ENCODE results near the gene TICAM2.
A peak's percentile ranks its signal among the peaks of the same experiment; 100 is the strongest.

The TICAM2 gene

DNA sequence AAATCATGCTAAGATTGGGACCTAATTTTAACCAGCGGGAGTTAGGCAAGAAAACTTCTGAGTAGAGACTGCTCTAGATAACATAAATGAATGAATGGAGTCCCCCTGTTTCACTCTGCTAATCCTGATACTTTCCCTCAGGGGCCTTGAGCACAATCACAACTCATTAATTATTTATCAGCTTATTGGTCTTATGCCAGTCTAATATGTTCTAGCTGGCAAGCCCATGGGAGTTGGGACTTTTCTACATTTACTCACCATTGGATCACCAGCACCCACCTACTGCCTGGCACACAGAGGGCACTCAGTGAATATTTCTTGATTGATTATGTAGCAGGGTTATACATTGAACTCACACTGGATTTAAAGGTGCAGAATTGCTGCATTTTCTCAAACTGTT, 37.1 kb upstream of the TICAM2 start:
- no peaks in the 10 kb centered on the region for H4K20me1 ChIP-seq (ENCODE audit: insufficient read depth, low read length)
- no peak overlapping the region for H3K9ac ChIP-seq (ENCODE audit: low read length)
- no peaks in the 10 kb centered on the region for H3K9me3 ChIP-seq (replicated peaks; ENCODE audit: insufficient read depth, low read length)
- no peak overlapping the region for H3K27ac ChIP-seq (ENCODE audit: low read length)
- H3K4me3 ChIP-seq (ENCODE audit: low read length) = no peak overlapping the region
- H3K36me3 ChIP-seq (replicated peaks; ENCODE audit: insufficient read depth, low read length) = no peaks in the 10 kb centered on the region
- no peaks in the 10 kb centered on the region for H3K4me1 ChIP-seq (ENCODE audit: low read length)
- H2AFZ ChIP-seq (ENCODE audit: low read length) = no peak overlapping the region
- peaks cover 3% of the 10 kb centered on the region for H3F3A ChIP-seq (ENCODE audit: insufficient read depth, low read length)
- no peaks in the 10 kb centered on the region for H3K79me2 ChIP-seq (ENCODE audit: low read length)
- peaks cover 36% of the 10 kb centered on the region for H3K27me3 ChIP-seq (replicated peaks; ENCODE audit: insufficient read depth, low read length)
- TF ChIP-seq EZH2phosphoT487 (IDR thresholded peaks at IDR 0.05; ENCODE audit: low read length) (no peak), EZH2 (optimal IDR thresholded peaks at IDR 0.05; ENCODE audit: low read depth, low read length) (no peak)
- TF ChIP-seq, protein P1, sequence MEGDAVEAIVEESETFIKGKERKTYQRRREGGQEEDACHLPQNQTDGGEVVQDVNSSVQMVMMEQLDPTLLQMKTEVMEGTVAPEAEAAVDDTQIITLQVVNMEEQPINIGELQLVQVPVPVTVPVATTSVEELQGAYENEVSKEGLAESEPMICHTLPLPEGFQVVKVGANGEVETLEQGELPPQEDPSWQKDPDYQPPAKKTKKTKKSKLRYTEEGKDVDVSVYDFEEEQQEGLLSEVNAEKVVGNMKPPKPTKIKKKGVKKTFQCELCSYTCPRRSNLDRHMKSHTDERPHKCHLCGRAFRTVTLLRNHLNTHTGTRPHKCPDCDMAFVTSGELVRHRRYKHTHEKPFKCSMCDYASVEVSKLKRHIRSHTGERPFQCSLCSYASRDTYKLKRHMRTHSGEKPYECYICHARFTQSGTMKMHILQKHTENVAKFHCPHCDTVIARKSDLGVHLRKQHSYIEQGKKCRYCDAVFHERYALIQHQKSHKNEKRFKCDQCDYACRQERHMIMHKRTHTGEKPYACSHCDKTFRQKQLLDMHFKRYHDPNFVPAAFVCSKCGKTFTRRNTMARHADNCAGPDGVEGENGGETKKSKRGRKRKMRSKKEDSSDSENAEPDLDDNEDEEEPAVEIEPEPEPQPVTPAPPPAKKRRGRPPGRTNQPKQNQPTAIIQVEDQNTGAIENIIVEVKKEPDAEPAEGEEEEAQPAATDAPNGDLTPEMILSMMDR (IDR thresholded peaks at IDR 0.05; ENCODE audit: low read length) = no peak
- H3K9me2 ChIP-seq (replicated peaks; ENCODE audit: insufficient read depth, low read length) = no peaks in the 10 kb centered on the region
- no peak overlapping the region for H3K4me2 ChIP-seq (ENCODE audit: low read depth, low read length)
- DNase-seq = no peak

DNA sequence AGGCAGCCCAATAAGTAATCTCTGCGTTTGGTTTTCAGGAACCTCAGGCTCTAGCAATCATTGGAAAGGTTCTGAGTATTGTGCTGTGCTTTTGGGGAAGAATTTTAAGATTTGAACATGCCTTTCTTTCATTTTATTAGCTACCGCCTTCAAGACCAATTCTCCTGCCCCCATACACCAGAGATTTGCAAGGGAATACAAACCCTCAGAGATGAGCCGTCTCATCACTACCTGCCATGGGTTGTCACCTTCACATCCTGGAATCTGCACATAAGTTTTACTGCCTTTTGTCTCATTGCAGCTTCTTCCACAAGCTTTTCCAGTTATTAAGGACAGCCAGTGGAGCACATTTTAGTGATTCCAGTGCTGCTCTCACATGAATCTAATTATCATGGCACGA, 35.2 kb upstream of the TICAM2 start:
- no peak overlapping the region for H3K9ac ChIP-seq (ENCODE audit: low read length)

GRCh38 chr5:115636008-115636407, 33.7 kb upstream of the TICAM2 start:
- H3K36me3 ChIP-seq (replicated peaks; ENCODE audit: insufficient read depth, low read length) = no peaks in the 10 kb centered on the region
- no peak overlapping the region for H3K4me2 ChIP-seq (ENCODE audit: low read depth, low read length)
- TF ChIP-seq EZH2 (optimal IDR thresholded peaks at IDR 0.05; ENCODE audit: low read depth, low read length) = no peak
- peaks cover 60% of the 10 kb centered on the region for H3K27me3 ChIP-seq (replicated peaks; ENCODE audit: insufficient read depth, low read length)
- H3K9ac ChIP-seq (ENCODE audit: low read length) = no peak overlapping the region
- peaks cover 9% of the 10 kb centered on the region for H3F3A ChIP-seq (ENCODE audit: insufficient read depth, low read length)
- peaks cover 10% of the 10 kb centered on the region for H3K4me1 ChIP-seq (ENCODE audit: low read length)
- no peaks in the 10 kb centered on the region for H3K9me2 ChIP-seq (replicated peaks; ENCODE audit: insufficient read depth, low read length)
- no peak overlapping the region for H2AFZ ChIP-seq (ENCODE audit: low read length)
- H3K4me3 ChIP-seq (ENCODE audit: low read length) = no peak overlapping the region
- no peaks in the 10 kb centered on the region for H3K79me2 ChIP-seq (ENCODE audit: low read length)
- H4K20me1 ChIP-seq (ENCODE audit: insufficient read depth, low read length) = peaks cover 5% of the 10 kb centered on the region; the same call in 1 of the 2 replicates
- DNase-seq = no peak
- H3K27ac ChIP-seq (ENCODE audit: low read length) = no peak overlapping the region
- no peaks in the 10 kb centered on the region for H3K9me3 ChIP-seq (replicated peaks; ENCODE audit: insufficient read depth, low read length)

More for the DNA sequence above, 35.2 kb upstream of the TICAM2 start:
- Histone ChIP-seq H3K4me3 (ENCODE audit: low read length) (no peak overlapping the region), H3K79me2 (ENCODE audit: low read length) (no peaks in the 10 kb centered on the region), H3K9me3 (replicated peaks; ENCODE audit: insufficient read depth, low read length) (no peaks in the 10 kb centered on the region), H3K36me3 (replicated peaks; ENCODE audit: insufficient read depth, low read length) (no peaks in the 10 kb centered on the region), H3K27ac (ENCODE audit: low read length) (no peak overlapping the region), H3K4me1 (ENCODE audit: low read length) (peaks cover 10% of the 10 kb centered on the region), H3K27me3 (replicated peaks; ENCODE audit: insufficient read depth, low read length) (peaks cover 47% of the 10 kb centered on the region), H3K9me2 (replicated peaks; ENCODE audit: insufficient read depth, low read length) (no peaks in the 10 kb centered on the region), H2AFZ (ENCODE audit: low read length) (no peak overlapping the region), H3K4me2 (ENCODE audit: low read depth, low read length) (no peak overlapping the region), H3F3A (ENCODE audit: insufficient read depth, low read length) (peaks cover 9% of the 10 kb centered on the region), H4K20me1 (ENCODE audit: insufficient read depth, low read length) (peaks cover 5% of the 10 kb centered on the region; the same call in 1 of the 2 replicates)
- TF ChIP-seq EZH2 (optimal IDR thresholded peaks at IDR 0.05; ENCODE audit: low read depth, low read length) (no peak), EZH2phosphoT487 (IDR thresholded peaks at IDR 0.05; ENCODE audit: low read length) (no peak)
- TF ChIP-seq, protein P1 (IDR thresholded peaks at IDR 0.05; ENCODE audit: low read length) = no peak
- DNase-seq = no peak

DNA sequence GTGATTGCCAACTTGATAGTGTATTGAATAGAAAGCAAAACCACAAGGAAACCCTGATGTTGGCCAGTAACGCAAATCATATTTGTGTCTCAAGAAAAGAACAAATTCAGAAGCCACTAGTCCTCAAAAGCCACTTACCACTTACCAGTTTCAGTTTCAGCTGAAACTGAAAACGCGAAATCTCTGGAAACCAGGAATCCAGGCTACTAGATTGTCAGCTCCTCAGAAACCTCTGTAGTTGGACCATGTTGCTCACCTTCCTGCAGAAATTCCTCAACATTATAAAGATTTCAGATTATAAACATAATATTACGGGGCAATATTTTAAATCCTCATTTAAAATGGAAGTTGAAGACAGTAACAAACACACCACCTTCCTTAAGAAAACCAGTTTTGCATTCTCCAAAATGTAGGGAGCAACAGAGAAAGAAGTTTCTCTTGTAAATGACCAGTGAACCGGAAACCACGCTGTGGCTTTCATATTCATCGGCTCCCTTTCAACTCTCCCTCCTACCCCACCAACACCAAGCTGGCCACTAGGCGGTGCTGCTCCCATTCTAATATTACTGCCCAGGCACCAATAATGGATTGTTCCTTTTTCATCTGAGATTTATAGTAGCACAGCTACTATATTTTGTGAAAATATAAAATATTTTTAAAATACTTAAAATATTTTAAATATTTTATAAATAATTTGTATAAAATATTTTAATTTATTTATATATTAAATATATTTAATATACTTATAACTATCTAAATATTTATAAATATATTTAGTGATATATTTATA, 32.3 kb upstream of the TICAM2 start:
- Histone ChIP-seq H3K79me2 (ENCODE audit: low read length) (no peaks in the 10 kb centered on the region), H3K36me3 (replicated peaks; ENCODE audit: insufficient read depth, low read length) (no peaks in the 10 kb centered on the region), H3K4me2 (ENCODE audit: low read depth, low read length) (peak overlapping the region; percentile 61), H3K27me3 (replicated peaks; ENCODE audit: insufficient read depth, low read length) (peaks cover 75% of the 10 kb centered on the region), H3F3A (ENCODE audit: insufficient read depth, low read length) (peaks cover 9% of the 10 kb centered on the region), H3K4me1 (ENCODE audit: low read length) (peaks cover 10% of the 10 kb centered on the region), H4K20me1 (ENCODE audit: insufficient read depth, low read length) (peaks cover 5% of the 10 kb centered on the region; the same call in 1 of the 2 replicates), H2AFZ (ENCODE audit: low read length) (no peak overlapping the region), H3K9me2 (replicated peaks; ENCODE audit: insufficient read depth, low read length) (no peaks in the 10 kb centered on the region), H3K27ac (ENCODE audit: low read length) (peak overlapping the region; percentile 32; the same call in 1 of the 2 replicates), H3K4me3 (ENCODE audit: low read length) (peak overlapping the region; percentile 11; the same call in 1 of the 2 replicates), H3K9me3 (replicated peaks; ENCODE audit: insufficient read depth, low read length) (no peaks in the 10 kb centered on the region), H3K9ac (ENCODE audit: low read length) (no peak overlapping the region)
- TF ChIP-seq EZH2phosphoT487 (IDR thresholded peaks at IDR 0.05; ENCODE audit: low read length) (no peak), EZH2 (optimal IDR thresholded peaks at IDR 0.05; ENCODE audit: low read depth, low read length) (no peak)
- TF ChIP-seq, protein P1 (IDR thresholded peaks at IDR 0.05; ENCODE audit: low read length) = peak; percentile 80
- peak; percentile 85 for DNase-seq

Measured in MM.1S (cell line).